SKM-1 (cell line): Measurements from ENCODE around the gene SPEM2.

Source experiments
- DNase-seq: peaks from one replicate; lab custom pipeline; 2025; ENCODE audit not compliant: unreplicated experiment; lab: John Stamatoyannopoulos, UW

Gene SPEM2

DNA sequence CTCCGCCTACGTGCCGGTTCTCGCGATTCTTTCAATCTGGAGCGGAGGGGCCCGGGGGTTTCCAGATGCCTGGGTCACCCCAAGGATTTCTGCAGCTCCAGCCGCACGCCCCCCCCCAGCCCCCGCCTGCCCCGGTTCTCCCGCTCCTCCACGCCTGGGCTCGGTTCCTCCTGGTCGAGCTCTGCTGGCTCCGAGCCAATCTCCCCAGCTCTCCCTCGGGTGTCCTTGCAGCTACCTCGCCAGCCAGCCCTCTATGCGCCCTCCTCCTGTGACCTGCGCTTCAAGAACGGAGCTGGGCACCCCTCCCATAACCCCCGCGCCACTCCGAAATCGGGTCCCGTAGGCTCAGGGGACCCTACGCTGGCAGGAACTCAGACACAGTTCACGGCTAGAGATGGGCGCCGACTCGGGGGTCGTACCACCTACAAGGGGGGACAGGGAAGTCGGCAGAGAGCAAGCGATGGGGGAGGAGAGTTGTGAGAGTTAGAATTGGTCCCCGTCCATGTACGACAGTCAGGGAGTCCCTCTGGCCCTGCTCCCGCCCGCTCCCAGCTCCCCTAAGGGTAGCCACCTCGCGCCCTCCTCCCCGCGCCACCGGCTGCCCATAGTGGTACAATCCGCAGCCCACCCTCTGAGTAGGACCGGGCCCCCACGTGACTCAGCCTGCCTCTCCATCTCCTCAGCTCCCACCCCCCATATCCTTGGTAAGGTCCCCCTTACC is 14.9 kb downstream of the SPEM2 start:
- no peak for DNase-seq

GRCh38 chr17:7440834-7441195 is 15.4 kb downstream of the SPEM2 start:
- no peak for DNase-seq

GRCh38 chr17:7441266-7441665 is 15.8 kb downstream of the SPEM2 start:
- DNase-seq, result no peak

GRCh38 chr17:7442142-7442541 is 16.7 kb downstream of the SPEM2 start:
- DNase-seq, result no peak

DNA sequence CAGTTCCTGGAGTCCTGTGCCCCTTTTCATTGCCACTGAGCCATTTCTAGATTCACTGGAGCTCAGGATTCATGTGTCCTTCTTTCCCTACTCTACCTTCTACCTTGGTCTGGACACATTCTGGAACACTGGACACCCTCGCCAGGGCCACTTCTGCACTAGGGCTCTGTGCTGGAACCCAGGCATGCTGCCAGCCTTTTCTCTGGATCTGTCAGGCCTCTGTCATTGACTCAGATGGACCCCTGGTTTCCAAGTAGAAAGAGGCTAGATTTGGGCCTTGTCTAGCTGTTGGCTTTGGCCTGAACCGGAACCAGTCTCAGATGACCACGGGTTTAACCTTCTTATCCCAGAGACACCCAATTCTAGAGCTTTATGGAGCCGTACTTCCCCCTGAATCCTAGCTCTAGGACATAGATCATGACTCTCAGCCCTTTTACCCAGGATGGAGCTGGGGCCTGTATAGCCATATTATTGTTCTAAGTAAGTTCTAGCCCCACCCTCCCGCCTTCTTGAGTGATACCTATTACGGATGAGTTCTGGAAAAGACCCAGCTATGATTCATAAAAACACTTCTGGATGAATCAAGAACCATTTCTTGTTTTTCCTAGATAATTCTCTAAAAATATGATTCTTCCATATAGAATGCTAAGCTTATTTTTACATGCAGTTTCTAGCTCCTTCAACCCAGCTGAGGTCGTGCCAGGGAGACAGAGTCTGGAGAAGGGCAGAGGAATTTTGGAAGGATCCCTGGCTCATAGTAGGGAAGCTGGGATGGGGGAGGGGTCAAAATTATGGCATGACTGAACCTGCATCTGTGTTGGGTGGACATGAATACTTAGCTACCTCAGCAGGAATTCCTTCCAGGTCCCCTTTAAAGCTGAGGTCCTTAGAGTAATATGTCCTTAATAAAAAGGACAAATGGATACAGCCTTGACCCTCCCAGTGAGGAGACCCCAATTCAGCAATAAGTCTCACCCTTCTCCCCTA is 18.4 kb downstream of the SPEM2 start:
- DNase-seq, result no peak

- DNase-seq, result no peak
Observed at GRCh38 chr17:7444682-7445618, 19.5 kb downstream of the SPEM2 start, which contains the start of gene CHRNB1. TSS of gene CHRNB1 (plus strand) at chr17:7445061. CDS start at chr17:7445128, 67 bp downstream.

GRCh38 chr17:7445619-7445968 is 20.2 kb downstream of the SPEM2 start:
- DNase-seq, result no peak

GRCh38 chr17:7448461-7448860 is 23.0 kb downstream of the SPEM2 start:
- DNase-seq, result no peak

- no peak for DNase-seq
Observed at GRCh38 chr17:7459961-7460545, 34.6 kb downstream of the SPEM2 start.

- DNase-seq, result no peak
Observed at GRCh38 chr17:7460850-7461660, 35.6 kb downstream of the SPEM2 start.

DNA sequence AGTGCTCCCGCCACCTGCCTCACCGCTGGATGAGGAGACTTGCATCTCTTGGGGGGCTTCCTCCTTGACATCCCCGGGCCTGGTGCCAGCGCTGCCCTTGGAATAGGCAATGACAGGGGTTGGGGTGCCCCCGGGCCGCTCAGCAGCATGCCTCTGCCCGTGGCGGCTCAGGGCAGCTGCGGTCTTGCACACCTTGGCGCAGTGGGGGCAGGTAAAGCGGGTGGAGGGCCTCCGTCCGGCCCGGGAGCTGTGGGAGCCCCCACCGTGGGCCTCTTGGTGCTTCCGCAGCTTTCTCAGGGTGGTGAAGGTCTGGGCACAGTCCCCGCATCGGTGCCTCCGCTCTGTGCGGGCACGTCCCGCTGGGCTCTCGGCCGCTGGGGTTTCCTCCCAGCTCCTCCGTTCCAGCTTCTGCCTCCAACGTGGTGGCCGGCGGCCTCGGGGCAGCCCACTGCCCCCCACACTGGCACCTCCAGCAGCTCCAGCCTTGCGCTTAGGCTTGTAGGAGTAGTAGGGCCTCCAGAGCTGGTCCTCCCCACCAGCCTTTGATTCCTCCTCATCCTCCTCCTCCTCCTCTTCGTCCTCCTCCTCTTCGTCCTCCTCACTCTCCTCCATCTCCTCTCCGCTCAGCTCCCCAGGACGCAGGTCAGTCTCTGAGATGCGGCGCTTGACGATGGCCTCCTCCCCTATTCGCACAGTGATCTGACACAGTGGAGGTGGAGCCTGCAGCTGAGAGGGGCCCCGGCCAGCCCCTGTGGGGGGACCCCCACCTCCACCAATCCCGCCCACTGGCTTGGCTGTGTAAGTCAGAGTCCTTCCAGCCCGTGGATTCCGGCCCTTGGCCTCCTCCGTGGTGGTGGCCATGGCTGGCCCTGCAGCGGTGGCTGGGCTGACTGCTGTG is 37.3 kb downstream of the SPEM2 start:
- no peak for DNase-seq

- no peak for DNase-seq
Observed at GRCh38 chr17:7463372-7463846, 38.0 kb downstream of the SPEM2 start.

GRCh38 chr17:7464081-7464480 is 38.7 kb downstream of the SPEM2 start:
- DNase-seq, result no peak

- DNase-seq, result no peak
Observed at GRCh38 chr17:7465597-7466275, 40.3 kb downstream of the SPEM2 start.

GRCh38 chr17:7466318-7466638 is 40.9 kb downstream of the SPEM2 start:
- no peak for DNase-seq

- no peak for DNase-seq
Observed at GRCh38 chr17:7466639-7467341, 41.4 kb downstream of the SPEM2 start.

GRCh38 chr17:7467498-7467897 is 42.1 kb downstream of the SPEM2 start:
- DNase-seq, result no peak

GRCh38 chr17:7468290-7468689 is 42.9 kb downstream of the SPEM2 start:
- DNase-seq, result no peak
